NOMO-1 treated with DMSO at 0.1 percent for 48 hours (cell line): ENCODE results near the gene FRMPD4.
"Not testable (repeated sequence)": the region's sequence is repeated elsewhere in the genome, so short reads cannot be mapped to it uniquely, and the experiment has no call there.

Source experiments
- DNase-seq: peaks from one replicate; lab custom pipeline; 2025; ENCODE audit not compliant: unreplicated experiment; lab: John Stamatoyannopoulos, UW

Gene FRMPD4

DNA sequence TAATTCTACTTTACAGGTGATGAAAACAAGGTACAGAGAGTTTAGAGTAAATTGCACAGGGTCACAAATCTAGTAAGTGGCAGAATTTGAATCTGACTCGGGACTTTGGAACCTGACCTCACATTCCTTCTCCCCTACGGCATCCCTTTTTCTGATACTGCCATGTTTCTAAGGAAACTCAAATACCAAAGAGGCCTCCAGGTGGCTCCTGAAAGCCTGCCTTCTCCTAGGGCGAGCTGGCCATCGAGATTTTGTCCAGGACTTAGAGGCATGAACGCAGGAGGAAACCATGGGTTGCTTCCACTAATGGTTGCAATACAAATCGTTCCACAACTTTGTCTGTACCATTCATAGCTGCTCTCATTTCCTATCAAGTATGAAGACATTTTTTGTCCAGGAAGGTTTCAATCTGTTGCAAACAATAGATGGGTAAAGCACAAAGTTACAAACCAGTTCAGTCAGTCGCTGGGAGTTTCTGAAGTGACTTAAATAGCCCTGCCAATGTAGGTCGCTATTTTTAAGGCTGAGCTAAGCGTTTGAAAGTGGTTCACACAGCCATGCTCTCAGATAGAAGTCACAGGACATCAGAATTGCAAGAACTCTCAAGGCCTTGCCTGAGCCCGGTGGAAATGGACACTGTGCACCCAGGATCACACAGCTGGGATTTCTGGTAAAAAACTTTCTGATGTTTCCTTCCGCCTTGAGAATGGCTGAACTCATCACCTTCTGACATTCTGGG is 356.3 kb downstream of the FRMPD4 start:
- DNase-seq: no peak

DNA sequence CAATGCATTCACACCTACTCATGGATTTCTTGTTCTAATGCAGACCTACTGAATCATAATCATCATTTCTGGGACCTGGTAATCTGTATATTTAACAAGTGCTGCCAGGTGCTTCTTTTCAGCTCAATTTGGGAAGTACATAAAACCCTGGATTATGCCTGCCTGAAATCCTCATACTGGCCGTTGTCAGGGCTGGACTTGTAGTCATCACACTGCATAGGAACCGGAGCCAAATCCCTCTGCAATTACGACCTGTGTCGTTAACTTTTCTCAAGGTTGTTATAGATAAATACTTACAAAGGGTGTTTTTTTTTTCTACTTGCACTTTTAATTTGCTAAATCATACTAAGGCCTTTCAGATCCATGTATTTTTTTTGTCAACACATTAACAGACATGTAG is 358.1 kb downstream of the FRMPD4 start:
- no peak for DNase-seq

DNA sequence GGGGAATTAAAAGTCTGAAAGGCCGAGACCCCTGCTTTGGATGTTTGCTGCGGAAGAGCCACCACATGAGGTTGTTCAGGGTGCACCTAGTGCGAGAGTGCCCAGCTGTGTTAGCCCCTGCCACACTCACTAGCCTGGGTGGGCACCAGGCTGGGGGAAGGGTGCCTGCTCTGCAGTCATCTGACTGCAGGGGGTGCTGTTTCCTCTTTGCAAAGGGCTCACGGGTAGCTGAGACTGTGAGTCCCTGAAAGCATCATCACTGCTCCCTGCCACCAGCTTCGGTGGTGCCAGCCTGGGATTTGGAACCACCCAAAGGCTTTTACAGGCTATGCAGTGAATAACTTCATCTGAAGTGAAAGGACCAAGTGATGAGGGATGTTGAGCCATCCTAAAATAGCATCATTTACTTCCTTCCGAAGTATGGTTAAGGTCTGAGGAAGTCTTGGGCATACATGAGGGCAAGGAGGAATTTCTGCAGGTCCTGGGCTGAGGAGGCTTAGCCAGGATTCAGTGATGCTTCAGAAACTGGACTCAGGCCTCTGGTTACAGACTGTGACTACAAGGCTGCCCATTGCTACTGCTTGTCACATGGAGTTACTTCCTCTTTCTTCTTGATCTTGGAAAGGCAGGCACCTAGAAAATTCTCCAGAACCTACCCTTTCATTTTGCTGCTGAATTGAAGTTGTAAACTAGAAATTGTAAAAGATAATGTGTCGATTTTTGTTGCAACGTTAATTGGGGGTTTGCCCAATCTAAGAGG is 359.7 kb downstream of the FRMPD4 start:
- DNase-seq: peak; percentile 60

DNA sequence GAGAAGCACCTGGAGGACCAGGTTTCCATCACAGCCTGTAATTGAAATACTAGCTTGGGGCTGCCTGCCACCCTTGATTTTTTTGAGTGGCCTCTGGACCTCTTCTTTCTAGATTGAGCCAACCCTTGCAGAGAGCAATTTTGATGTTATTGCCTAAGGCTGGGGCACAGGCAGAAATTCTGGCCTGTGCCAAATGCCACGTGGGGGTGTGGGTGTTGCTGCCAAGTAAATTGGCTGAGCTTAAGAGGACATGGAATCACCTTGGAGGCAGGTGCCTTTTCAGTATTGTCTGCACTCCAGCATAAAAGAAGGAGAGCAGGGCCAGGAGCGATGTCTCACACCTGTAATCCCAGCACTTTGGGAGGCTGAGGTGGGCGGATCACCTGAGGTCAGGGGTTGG is 366.9 kb downstream of the FRMPD4 start:
- no peak for DNase-seq

DNA sequence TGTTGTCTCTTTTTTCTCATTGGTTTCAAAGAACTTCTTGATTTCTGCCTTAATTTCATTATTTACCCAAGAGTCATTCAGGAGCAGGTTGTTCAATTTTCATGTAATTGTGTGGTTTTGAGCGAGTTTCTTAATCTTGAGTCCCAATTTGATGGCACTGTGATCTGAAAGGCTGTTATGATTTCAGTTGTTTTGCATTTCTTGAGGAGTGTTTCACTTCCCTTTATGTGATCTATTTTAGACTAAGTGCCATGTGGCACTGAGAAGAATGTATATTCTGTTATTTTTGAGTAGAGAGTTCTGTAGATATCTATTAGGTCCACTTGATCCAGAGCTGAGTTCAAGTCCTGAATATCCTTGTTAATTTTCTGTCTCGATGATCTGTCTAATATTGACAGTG is 377.1 kb downstream of the FRMPD4 start:
- peak; percentile 97 for DNase-seq

DNA sequence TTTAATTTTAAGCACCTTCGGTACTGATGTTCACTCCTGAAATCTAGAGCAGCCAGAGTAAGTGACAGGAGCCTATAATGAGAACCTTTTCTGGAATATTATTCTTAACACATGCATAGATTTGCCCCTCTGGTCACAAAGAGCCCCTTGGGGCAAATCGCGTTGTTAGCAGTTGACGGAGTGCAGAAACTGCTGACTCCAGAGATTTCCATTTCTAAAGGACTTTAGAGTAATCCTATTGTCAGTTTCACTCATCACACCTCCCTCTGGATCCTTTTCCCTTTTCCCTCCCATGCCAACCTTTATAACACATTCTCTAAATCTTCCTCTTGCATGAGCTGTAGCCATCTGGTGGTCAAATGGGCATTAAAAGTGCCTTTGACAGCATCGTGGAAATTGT is 388.0 kb downstream of the FRMPD4 start:
- DNase-seq: no peak

DNA sequence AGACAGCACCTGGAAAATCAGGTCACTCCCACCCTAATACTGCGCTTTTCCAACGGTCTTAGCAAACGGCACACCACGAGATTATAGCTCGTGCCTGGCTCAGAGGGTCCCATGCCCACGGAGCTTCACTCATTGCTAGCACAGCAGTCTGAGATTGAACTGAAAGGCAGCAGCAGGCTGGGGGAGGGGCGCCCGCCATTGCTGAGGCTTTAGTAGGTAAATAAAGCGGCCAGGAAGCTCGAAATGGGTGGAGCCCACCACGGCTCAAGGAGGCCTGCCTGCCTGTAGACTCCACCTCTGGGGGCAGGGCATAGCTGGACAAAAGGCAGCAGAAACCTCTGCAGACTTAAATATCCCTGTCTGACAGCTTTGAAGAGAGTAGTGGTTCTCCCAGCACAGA is 399.8 kb downstream of the FRMPD4 start:
- not testable (repeated sequence) for DNase-seq

DNA sequence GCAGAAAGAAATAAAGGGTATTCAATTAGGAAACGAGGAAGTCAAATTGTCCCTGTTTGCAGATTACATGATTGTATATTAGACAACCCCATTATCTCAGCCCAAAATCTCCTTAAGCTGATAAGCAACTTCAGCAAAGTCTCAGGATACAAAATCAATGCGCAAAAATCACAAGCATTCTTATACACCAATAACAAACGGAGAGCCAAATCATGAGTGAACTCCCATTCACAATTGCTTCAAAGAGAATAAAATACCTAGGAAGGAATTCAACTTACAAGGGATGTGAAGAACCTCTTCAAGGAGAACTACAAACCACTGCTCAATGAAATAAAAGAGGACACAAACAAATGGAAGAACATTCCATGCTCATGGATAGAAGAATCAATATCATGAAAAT is 404.0 kb downstream of the FRMPD4 start:
- DNase-seq: not testable (repeated sequence)

DNA sequence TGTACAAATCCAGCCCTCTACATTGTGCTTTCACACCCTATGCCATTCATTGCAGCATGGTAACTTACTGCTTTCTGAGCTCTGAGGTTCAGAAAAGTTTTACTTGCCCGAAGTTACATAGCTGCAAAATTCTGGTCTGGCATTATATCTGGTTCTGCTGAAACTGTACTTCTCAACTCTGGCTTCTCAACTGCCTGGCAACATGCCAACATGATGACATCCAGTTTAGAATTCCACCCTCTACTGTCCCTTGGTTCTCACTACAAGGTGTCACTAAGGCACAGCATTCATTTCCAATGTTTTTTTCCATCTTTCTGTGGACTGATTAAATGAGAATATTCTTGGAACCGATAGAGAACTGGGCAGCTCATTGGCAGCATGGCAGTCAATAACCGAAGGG is 410.1 kb downstream of the FRMPD4 start:
- DNase-seq: no peak

DNA sequence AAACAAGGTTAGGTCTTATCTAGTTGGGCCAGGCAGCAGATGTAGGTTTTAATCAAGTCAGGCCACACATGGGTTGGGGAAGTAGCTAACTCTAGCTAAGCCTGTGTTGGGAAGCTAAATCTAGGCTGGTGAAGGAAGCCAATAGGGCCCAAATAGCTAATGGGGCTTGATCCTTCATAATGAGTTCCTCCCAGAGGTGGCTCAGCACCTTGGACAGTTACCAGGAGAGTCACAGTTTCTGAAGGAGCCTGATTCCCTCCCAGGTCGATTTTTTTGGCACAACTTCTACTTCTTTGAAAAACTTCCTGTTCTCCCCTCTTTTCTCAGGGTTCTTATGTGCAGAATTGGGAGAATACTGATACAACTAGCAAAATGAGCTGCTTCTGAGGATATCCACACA is 410.5 kb downstream of the FRMPD4 start:
- peak; percentile 44 for DNase-seq

DNA sequence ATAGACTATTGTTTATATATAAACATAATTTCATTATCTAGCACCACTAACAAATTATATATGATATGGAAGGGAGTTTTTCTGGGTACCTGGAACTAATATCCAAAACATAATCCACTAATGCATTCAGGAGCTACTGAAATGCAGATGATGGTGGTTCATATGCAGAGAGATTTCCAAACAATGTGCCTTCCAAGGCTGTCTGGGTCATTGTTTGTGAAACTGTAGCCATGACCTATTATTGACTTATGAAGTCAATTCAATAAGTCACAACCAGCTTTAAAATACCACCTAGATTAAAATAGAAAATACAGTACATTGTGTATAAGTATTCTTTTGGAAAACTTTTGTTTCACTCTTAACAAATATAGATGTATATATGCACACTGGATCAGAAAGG is 415.9 kb downstream of the FRMPD4 start:
- no peak for DNase-seq

DNA sequence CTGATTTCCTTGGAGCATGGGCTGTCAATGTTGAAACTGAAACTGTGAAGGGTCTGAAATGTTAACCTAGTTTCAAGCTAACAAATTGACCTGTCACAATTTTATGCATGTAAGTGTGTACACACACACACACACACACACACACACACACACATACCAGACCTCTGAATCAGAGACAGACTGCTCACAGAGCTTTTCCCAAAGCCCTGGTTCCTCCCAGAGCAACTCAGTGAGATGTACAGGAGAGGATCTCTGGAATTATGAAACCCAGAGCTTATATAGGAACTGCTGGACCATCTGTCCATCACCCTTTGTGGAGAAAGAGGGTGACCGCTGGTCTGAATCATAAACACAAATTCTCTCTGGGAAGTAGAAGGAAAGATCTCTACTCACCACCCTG is 424.8 kb downstream of the FRMPD4 start:
- no peak for DNase-seq

DNA sequence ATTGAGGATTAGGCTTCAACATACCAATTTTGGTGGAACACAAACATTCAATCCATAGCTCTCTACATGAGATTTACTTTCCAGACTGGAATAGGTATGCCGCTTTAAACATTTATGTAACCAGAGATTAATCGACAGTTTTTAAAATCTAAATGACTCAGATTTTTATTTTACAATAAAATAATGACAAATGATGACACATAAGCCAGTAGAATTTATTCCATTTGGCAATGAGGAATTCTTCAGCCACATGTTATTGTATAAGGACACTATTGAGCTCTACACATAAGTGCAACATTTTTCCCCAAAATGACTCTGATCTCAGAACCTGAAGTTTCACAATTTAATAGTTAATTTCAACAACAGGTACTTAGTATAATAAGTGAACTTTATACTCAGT is 425.9 kb downstream of the FRMPD4 start:
- DNase-seq: no peak

DNA sequence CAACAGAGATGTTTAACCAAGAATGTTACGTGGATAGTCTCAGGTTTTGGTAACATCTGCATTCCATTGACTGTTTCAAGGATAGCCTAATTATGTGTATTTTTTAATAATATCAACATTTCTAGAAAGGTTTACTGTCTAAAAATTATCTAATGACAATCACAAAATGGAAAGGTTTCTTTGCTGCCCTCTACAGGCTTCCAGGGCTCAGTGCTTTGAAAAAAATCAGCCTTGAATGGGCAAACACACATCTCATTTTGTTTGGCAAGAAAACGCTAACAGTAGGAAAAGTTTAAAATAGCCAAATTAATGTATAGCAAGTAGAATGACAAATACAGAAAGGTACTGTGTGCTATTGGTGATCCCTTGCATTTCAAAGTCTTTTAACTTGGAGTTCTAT is 429.6 kb downstream of the FRMPD4 start:
- DNase-seq: peak; percentile 48

DNA sequence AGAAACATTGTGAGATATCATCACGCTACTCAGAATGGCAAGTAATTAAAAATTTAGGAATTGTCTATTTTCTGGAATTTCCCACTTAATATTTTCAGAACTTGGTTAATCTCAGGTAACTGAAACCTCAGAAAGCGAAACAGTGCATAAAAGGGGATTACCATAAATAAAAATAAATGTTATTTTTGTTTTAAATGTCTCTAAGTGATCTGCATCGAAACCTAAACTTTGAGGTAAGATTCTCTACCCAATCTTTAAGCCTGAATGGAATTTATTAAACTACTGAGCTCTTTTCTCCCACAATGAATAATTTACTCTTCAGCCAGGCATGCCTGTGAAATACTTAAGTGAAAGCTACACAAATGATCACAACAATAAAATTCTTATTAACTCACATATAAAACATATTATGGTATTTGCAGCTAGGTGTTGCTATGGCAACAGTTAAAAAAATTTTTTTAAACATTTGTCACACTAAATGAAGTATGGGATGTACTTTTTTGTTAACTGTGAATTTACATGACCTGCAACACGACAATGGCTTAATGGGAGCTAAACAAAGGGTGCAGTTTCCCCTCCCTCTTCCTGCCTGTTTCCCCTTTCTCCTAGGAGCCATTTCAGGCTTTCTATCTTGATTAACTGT is 432.7 kb downstream of the FRMPD4 start:
- no peak for DNase-seq

DNA sequence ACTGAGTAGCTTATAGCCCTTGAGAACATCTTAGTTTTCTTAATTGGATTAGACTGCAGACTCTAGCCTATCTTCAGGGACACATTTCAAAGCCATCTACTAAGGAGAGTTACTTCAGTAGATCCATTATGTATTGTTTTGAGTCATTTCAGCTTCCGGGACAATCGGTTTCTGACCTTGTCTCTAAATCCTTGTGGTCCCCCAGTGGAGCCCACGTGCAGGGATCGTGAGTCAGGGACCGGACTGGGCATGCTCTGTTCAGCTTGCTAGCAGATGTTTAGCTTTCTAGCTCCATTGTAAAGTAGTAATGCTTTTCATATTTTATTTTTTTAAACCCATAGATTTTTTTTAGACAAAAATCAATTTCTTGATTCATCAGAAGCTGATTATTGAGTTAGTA is 441.0 kb downstream of the FRMPD4 start:
- DNase-seq: no peak

DNA sequence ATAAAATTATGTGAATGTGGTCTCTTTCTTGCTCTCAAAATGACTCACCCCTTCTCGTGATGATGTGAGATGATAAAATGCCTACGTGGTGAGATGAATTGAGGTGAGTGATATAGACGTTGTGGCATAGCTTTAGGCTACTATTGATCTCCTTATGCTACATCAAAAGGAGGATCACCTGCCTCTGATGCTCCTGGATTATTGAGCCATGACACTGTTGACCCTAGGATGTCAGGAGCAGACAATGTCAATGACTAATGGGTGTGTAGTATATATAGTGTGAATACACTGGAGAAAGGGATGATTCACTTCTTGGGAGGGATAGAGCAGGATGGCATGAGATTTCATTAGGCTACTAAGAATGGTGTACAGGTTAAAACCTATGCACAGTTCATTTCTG is 442.3 kb downstream of the FRMPD4 start:
- no peak for DNase-seq

DNA sequence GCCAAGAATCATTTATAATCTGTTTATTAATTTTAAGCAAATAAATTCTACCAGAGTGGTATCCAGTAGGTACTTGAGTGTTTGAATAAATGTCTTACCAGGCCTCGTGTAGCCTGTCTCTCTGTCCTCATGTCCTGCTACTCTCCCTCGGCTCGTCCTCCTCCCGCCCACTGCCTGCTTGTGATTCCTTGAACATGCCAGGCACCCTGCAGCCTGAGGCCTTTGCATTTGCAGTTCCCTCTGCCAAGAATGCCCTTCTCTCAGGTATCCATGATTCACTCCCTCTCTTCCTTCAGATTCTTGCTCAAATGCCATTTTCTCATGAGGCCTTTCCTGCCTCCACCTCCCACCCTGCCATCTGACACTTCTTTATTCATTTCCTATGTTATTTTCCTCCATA is 443.3 kb downstream of the FRMPD4 start:
- no peak for DNase-seq

DNA sequence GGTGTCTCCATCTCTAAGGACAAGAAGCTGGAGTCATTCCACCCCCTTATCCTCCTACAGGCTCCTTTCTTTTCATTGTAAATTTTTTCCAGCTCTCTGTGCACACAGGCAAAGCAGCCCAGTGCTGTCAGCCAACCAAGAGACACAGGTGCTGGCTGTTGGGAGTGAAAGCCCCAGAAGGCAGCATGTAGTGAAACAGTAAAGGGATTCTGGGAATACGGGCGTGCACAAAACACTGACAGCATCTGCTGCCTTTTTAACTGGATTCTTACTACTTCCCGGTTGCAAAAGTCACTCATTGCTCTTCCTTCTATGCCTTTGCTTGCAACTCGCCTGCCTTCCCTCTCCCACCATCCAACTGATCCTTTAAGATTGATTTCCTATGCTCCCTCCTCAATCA is 444.4 kb downstream of the FRMPD4 start:
- DNase-seq: no peak

DNA sequence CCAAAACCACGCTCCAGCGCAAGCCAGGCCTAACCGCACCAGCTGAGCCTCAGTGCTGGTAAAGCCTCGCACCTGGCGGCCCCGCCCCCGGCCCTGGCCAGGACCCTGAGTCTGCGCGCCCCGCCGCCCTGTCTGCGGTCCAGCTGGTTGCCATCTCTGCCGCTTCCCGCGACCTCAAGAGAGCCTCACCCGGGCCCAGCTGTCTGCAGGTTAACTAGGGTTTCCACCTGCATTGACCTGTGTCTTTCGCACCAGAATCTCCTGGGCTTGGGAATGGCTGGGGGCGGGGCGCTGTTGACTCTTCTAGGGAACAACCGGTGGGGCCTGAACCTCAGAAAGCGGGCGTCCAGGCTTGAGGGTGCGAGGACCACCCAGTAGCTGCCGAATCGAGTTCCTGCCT is 445.3 kb downstream of the FRMPD4 start:
- no peak for DNase-seq

DNA sequence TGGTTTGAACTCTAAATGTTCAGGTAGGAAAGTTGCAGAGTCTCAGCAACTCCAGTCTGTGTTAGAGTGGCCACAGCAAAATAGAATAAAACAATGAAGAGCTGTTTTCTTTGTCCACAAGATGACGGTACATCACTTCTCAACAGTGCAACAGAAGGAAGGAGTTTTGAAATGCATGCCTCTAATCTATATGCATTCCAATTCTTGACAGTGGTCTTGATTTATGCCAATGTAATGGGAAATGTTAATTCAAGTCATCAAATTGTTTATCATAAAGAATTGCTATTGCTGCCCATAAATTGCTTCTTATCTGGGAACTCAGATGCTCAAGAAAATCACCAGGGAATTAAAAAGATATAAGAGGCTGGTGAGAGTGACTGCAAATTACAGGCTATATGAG is 457.4 kb downstream of the FRMPD4 start:
- no peak for DNase-seq

DNA sequence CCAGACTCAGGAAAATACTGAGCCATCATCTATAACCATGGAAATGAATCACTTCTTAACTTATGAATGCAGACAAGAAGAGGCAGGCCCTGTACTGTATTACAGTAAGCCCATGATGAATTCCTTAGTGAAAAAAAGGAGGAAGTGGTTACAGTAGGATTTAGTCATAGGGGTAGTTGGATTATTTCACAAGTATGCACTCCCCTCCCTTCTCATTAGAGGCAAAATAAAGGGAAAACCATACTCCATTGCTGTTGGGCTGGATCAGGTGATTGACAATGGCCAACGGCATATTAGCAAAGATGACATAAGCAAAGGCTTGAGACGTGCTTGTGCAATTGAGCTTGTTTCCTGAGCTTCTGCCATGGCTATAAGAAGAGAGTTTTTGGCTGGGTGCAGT is 471.8 kb downstream of the FRMPD4 start:
- peak; percentile 98 for DNase-seq
